Peyer's patch (tissue), 4 donors: ENCODE measurements around the gene ACADL. TPM values are rescaled to one million over a fixed set of nuclear protein-coding genes. Genes with fewer than 3 reads are reported as not detected.

ENCODE experiments used
- DNase-seq, 3 donors: peaks; one replicate each; pipeline ENCODE4 v3.0.0-alpha.2; 2017 to 2019
- H3K27ac ChIP-seq, 4 donors: fragments of 200-600 bp; sonication (generic); one replicate each; pipeline ENCODE4 v1.5.1; 2016 to 2019
- H3K27me3 ChIP-seq, 2 donors: fragments of 200-600 bp; sonication (generic); one replicate each; pipeline ENCODE4 v1.5.1; 2019
- H3K36me3 ChIP-seq, 3 donors: fragments of 200-600 bp; sonication (generic); one replicate each; pipeline ENCODE4 v1.5.1; 2016 to 2019
- H3K4me1 ChIP-seq, 4 donors: fragments of 200-600 bp; sonication (generic); one replicate each; pipeline ENCODE4 v1.5.1; 2016 to 2019
- H3K4me3 ChIP-seq, 4 donors: fragments of 200-600 bp; sonication (generic); 1 replicate in 3 of 4; 2 replicates in 1 of 4; pipeline ENCODE4 v1.5.1; 2016 to 2019; ENCODE audit warnings: mild to moderate bottlenecking in 1 of 4
- H3K9me3 ChIP-seq, 4 donors: fragments of 200-600 bp; sonication (generic); one replicate each; pipeline ENCODE4 v1.5.1; 2016 to 2019; ENCODE audit warnings: mild to moderate bottlenecking in 1 of 4
- POLR2A ChIP-seq, 2 donors: fragments of 450-650 bp; IDR thresholded peaks; one replicate each; pipeline ENCODE4 v1.5.1; 2017; ENCODE audit warnings: antibody characterized with exemption in 2 of 2, mild to moderate bottlenecking in 2 of 2, moderate library complexity in 2 of 2
- total RNA-seq, 4 donors: library from RNA; depleted of rRNA; stranded (reverse); fragments of >200 nt; gene quantifications; one replicate each; pipeline ENCODE4 v1.1.0, GENCODE V29; 2016
- TF ChIP-seq, protein P1 (sequence below), 6 experiments: fragments of 450-650 bp in 4 of 6; fragments of 200-600 bp in 2 of 6; sonication (generic) in 1 of 6; IDR thresholded peaks; one replicate each; pipeline ENCODE4 v1.5.1; 2017 to 2019; ENCODE audit warnings: antibody characterized with exemption in 6 of 6, mild to moderate bottlenecking in 3 of 6, moderate library complexity in 1 of 6

ACADL gene
- total RNA-seq, 4 donors from 2014 or later = 0.54 to 2.5 TPM; not detected in 2

DNA sequence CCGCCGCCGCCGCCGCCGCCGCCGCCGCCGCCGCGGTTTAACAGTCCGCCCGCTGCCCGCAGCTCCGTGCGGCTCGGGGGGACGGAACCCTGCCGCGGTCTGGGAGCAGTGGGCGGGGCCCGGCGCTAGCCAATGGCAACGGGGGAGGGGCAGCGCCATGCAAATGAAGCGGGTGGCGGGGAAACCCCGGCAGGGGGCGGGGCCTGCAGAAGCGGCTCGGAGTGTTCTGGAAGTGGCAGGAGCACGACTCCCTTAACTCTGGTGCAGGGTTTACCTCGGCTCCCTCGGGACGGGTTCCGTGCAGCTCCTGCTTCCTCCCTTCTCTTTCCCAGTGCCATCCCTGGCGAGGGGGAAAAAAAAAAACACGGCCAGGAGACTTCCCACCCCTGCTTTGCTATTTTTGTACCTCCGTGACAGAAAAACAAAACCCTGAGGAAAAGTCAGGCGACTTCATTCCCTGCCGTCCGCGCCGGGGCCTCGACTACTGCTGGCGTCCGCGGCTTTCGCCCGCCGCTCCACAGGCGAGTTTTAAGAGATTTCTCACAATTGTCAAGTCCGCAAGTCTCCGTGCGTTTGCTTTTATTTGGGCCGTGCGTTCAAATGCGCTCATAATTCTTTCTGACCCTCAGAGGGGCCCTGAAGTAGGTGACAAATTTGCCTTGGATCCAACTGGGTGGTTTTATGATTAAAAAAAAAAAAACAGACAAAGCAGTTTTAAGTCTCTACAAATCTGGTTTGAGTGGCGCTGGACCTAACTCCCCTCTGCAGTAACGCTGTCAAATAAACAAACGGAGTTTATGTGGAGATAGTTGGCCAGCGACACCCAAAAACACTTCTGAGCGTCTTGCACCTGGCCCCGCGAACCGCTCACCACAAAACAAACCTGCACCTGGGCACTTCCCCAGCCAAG is 53.7 kb downstream of the ACADL start, which contains the start of gene KANSL1L:
Gene KANSL1L (minus strand): TSS at position 101 of the 910 bp plus-strand sequence. CDS start 16,827 bp downstream, outside the sequence.
- Histone ChIP-seq H3K4me1 (peaks cover 0 to 24% (median 0%) of the 10 kb centered on the region in 4 donors), H3K4me3 (peak within 1 kb of the TSS; percentile 77 to 89 (median 85)), H3K27ac (peak within 1 kb of the TSS; percentile 97 to 100 (median 98)), H3K36me3 (no peaks in the 10 kb centered on the region), H3K9me3 (no peaks in the 10 kb centered on the region), H3K27me3 (no peaks in the 10 kb centered on the region)
- TF ChIP-seq, protein P1, sequence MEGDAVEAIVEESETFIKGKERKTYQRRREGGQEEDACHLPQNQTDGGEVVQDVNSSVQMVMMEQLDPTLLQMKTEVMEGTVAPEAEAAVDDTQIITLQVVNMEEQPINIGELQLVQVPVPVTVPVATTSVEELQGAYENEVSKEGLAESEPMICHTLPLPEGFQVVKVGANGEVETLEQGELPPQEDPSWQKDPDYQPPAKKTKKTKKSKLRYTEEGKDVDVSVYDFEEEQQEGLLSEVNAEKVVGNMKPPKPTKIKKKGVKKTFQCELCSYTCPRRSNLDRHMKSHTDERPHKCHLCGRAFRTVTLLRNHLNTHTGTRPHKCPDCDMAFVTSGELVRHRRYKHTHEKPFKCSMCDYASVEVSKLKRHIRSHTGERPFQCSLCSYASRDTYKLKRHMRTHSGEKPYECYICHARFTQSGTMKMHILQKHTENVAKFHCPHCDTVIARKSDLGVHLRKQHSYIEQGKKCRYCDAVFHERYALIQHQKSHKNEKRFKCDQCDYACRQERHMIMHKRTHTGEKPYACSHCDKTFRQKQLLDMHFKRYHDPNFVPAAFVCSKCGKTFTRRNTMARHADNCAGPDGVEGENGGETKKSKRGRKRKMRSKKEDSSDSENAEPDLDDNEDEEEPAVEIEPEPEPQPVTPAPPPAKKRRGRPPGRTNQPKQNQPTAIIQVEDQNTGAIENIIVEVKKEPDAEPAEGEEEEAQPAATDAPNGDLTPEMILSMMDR (IDR thresholded peaks at IDR 0.05) = no peak
- TF ChIP-seq POLR2A (IDR thresholded peaks at IDR 0.05) = peak; percentile 64 to 68
- peak; percentile 95 to 99 (median 99) for DNase-seq

DNA sequence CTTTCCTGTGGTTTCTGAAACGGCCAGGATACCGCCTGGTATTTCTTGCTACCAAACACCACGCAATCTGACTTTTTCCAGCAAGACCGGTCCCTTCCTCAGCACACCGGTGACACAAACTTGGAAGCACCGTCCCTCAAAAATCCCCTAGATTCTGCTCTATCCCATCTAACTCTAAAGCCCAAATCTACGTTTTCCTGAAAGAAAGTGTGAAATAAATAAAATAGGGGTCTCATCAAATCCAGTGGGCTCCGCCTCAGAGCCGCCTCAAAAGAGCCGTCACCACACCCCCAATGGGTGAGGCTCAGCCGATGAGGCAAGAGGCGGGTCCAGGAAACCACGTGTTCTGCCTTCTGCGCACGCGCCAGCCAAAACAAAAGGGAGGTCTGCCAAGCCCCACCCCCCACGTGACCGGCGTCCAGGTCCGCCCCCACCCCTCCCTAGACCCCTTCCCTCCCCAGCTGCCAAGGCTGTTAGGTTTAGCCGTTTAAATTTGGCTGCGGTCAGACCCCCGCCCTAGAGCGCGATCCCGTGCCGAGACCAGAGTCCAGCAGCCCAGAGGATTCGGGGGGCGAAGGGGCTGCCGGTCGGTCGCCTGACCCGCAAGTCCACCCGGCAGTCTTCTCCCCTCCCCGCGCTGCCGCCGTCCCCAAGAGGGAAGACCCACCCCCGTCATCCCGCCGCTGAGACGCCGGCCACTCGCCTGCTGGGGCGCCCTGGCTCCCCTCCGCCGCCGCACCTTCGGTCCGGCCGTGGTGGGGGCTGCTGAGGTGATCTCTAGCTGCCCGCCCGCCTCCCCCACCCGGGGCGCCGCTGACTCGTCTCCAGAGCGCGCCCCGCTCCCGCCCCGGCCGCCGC is 54.6 kb downstream of the ACADL start:
- Histone ChIP-seq H3K4me3 (peak overlapping the region; percentile 77 to 89 (median 85)), H3K27ac (peak overlapping the region; percentile 97 to 100 (median 98)), H3K9me3 (no peaks in the 10 kb centered on the region), H3K36me3 (no peaks in the 10 kb centered on the region), H3K4me1 (peaks cover 0 to 24% (median 0%) of the 10 kb centered on the region in 4 donors), H3K27me3 (no peaks in the 10 kb centered on the region)
- peak; percentile 31 to 77 for TF ChIP-seq POLR2A (IDR thresholded peaks at IDR 0.05)
- TF ChIP-seq, protein P1 (IDR thresholded peaks at IDR 0.05) = peak in 1 of 6 experiments; percentile 8
- DNase-seq = peak; percentile 95 to 98 (median 98)

DNA sequence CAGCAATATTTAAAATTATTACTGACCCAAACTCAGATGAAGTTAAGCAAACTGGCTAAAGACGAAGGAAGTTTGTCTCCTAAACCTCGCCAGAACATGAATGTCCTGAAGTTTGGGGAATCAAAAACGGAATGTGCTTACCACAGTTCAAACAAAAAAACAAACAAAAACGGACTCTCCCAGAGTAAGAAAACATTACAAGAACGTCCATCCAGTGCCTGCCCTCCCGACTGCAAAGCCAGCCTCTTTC is 55.1 kb downstream of the ACADL start:
- no peak for DNase-seq
- Histone ChIP-seq H3K36me3 (no peaks in the 10 kb centered on the region), H3K27me3 (no peaks in the 10 kb centered on the region), H3K4me3 (peak overlapping the region; percentile 77 to 89 (median 85)), H3K4me1 (peaks cover 0 to 24% (median 0%) of the 10 kb centered on the region in 4 donors), H3K9me3 (no peaks in the 10 kb centered on the region), H3K27ac (peak overlapping the region; percentile 97 to 100 (median 98))
- no peak for TF ChIP-seq POLR2A (IDR thresholded peaks at IDR 0.05)
- TF ChIP-seq, protein P1 (IDR thresholded peaks at IDR 0.05) = no peak

DNA sequence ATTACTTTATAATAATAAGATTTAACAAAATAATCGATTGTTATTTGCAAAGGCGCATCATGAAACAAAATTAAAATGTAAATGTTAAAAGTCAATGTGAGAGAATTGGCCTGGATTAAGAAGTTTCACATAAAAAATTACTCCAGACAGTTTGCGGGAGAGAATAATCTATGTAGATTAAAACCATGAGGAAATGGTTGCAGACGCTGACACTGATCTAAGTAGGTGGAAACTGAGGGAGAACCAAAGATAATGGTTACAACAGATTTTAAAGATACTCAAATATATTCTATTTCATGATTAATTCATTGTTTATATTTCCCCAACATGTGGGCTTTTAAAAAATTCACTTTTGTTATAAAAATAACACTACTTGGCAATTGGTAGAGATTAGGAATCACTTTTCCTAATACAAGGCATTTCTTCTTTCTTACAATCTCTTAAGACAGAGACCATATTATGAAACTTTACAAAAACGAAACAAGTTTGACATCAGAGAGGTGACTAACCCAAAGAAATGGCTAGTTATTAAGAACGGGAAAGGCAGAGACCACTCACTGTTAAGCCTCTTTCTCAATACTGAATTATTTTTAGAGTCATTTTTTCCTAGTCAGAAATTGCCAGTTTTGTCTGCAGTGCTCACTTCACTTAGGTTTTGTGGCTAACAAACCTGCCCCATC is 55.6 kb downstream of the ACADL start:
- no peaks in the 10 kb centered on the region for H3K9me3 ChIP-seq
- no peak for TF ChIP-seq POLR2A (IDR thresholded peaks at IDR 0.05)
- TF ChIP-seq, protein P1 (IDR thresholded peaks at IDR 0.05) = no peak
- peak overlapping the region; percentile 97 to 100 (median 98) for H3K27ac ChIP-seq
- H3K4me3 ChIP-seq = peak overlapping the region; percentile 77 to 89 (median 85)
- peaks cover 0 to 24% (median 0%) of the 10 kb centered on the region in 4 donors for H3K4me1 ChIP-seq
- no peak for DNase-seq
- H3K27me3 ChIP-seq = no peaks in the 10 kb centered on the region
- no peaks in the 10 kb centered on the region for H3K36me3 ChIP-seq

DNA sequence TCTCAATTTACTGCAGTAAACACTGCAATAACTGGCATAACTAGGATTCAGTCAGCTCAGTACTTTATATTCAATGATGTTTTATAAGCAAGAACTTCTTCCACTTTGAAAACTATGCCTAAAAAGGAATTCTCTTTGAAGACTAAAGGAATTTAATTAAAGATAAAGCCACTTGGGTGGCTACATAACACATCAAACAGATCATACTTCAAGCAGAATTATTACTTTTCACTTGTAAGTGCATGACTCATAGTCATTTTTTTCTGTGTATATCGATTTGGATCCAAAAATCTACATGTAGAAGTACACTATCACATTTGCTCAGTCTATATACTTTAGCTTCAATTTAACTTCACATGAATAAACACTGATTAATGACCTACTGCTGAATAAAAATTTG is 58.0 kb downstream of the ACADL start:
- TF ChIP-seq, protein P1 (IDR thresholded peaks at IDR 0.05) = no peak
- TF ChIP-seq POLR2A (IDR thresholded peaks at IDR 0.05) = no peak
- Histone ChIP-seq H3K27ac (peak overlapping the region in 1 of 4 donors; percentile 100), H3K9me3 (no peaks in the 10 kb centered on the region), H3K36me3 (no peaks in the 10 kb centered on the region), H3K27me3 (no peaks in the 10 kb centered on the region), H3K4me1 (peaks cover 0 to 30% (median 0%) of the 10 kb centered on the region in 4 donors), H3K4me3 (no peak overlapping the region)
- no peak for DNase-seq
